Right hindlimb (tissue), 1 donor: Measurements from ENCODE around the gene EPM2A.
"Not testable (repeated sequence)": the region's sequence is repeated elsewhere in the genome, so short reads cannot be mapped to it uniquely, and the experiment has no call there.

Source experiments
- DNase-seq: peaks from one replicate; pipeline ENCODE4 v3.0.0-alpha.2; 2018

Gene EPM2A

GRCh38 chr6:145735356-145736165, at the start of gene EPM2A:
Gene EPM2A (minus strand): TSS chr6:145735520. CDS start chr6:145735498, 22 bp downstream.
- DNase-seq = peak; percentile 88

- no peak for DNase-seq
Observed at GRCh38 chr6:145784683-145785082, 49.4 kb upstream of the EPM2A start.

DNA sequence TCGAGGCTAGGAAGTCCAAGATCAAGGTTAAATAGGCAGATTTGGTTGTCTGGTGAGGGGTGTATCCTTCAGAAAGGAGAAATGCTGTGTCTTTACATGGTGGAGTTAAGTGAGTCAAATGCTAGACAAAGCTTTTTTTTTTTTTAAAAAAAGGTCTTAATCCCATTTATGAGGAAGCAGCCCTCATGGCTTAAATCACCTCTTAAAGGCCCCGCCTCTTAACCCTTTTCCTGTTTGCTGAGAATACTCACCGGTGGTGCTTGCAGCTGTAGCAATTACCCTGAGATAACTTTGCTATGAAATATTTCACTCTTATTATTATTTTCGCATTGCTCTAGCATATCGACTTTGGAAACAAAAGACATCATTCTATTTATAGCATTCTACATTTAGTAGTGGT, 48.5 kb upstream of the EPM2A start:
- no peak for DNase-seq

GRCh38 chr6:145772846-145773245, 37.5 kb upstream of the EPM2A start:
- DNase-seq = no peak

GRCh38 chr6:145765449-145765848, 30.1 kb upstream of the EPM2A start:
- DNase-seq = no peak

DNA sequence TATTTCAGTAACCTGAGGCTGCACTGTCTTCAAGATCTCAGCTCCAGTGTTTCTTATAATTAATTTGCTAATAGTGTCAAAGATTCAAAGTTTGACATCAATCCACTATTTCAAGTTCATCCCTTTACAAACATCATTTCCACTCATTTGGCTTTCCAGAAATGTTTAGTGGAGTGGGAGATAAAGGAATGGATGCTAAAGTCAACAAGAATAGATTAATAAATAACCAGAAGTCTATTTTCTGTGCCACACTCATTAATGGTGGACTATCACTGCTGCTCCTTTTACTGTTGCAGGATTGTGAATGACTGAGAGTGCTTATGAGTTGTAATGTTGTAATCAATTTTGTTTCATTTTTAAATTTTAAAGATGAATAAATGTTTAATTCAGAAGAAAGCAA, 28.4 kb upstream of the EPM2A start:
- DNase-seq = no peak

DNA sequence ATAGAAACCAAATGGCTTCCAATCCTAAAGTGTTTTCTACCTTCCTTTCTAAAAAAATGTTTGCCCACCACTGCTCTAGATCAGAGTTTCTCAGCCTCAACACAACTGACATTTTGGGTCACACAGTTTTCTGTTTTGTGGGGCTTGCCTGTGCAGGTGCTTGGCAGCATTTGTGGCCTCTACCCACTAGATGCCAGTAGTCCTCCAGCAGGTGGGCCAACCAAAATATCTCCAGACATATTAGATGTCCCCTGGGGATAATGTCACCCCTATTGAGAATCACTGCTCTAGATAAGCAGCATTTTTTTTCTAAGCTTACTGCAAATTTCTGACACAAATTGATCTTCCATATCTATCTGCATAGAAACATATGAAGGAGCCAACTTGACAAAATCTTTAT, 26.3 kb upstream of the EPM2A start:
- DNase-seq = no peak

GRCh38 chr6:145758113-145758512, 22.8 kb upstream of the EPM2A start:
- DNase-seq = no peak

DNA sequence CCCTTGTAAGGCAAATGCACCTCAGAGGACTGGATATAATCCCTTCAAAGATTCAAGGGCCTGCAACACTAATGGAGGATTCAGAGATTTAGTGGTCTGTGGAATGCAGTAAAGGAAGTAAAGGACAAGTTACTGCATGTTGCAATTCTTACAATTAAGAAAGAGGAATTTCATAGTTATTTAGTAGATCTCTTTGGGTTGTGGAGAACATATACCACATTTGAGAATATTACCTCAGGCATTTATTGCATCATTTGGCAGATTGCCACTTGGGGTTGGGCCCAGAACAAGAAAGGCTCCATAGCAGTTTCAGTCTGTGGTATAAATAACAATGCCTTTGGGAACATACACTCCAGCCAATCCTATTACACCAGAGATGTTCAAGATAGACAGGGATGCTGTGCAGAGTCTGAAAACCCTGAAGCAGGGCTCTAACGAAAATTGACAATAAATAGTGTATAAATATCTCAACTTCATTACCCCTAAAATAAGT, 20.9 kb upstream of the EPM2A start:
- DNase-seq = peak; percentile 31

DNA sequence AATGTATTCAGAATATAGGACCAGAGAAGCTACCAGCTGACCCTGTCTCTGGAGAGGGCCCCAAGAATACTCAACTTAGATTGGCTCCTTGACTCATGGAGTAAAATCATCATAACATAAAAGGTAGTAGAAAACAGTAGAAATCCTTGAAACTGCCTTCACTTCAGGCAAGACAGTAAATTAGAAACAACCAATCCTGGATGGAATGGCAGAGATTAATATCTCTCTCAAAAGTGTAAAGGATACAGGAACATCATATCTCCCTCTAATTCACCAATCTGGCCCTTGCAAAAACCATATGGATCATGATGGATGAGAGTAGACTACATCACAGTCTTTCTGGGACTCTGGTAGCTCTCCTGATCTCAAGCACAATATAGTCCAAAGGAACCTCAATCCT, 20.4 kb upstream of the EPM2A start:
- no peak for DNase-seq

DNA sequence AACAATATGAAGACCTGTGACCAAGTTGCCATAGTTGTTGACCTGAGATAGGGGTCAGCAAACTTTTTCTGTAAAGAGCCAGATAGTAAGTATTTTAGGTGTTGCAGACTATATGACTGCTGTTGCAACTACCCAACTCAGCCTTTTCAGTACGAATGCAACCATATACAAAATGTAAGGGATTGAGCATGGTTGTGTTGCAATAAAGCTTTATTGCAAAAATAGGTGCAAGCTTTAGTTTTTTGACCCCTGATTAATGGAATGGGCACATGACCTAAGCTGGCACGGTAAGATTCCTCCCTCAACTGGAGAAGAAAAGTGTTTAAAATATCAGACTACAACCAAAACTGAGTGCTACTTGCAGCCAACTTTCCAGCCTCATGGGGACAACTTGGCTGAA, 17.3 kb upstream of the EPM2A start:
- no peak for DNase-seq

GRCh38 chr6:145749632-145750031, 14.3 kb upstream of the EPM2A start:
- DNase-seq = no peak

GRCh38 chr6:145745861-145746260, 10.5 kb upstream of the EPM2A start:
- DNase-seq = no peak

- no peak for DNase-seq
Observed at GRCh38 chr6:145744619-145745018, 9.3 kb upstream of the EPM2A start.

- DNase-seq = no peak
Observed at GRCh38 chr6:145743332-145743731, 8.0 kb upstream of the EPM2A start.

DNA sequence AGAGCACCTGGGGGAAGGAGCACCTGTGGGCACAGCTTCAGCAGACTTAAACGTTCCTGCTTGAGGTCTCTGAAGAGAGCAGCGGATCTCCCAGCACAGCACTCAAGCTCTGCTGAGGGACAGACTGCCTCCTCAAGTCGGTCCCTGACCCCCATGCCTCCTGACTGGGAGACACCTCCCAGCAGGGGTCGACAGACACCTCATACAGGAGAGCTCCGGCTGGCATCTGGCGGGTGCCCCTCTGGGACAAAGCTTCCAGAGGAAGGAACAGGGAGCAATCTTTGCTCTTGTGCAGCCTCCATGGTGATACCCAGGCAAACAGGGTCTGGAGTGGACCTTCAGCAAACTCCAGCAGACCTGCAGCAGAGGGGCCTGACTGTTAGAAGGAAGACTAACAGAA, 7.2 kb upstream of the EPM2A start:
- DNase-seq = not testable (repeated sequence)

GRCh38 chr6:145739685-145740084, 4.4 kb upstream of the EPM2A start:
- not testable (repeated sequence) for DNase-seq

DNA sequence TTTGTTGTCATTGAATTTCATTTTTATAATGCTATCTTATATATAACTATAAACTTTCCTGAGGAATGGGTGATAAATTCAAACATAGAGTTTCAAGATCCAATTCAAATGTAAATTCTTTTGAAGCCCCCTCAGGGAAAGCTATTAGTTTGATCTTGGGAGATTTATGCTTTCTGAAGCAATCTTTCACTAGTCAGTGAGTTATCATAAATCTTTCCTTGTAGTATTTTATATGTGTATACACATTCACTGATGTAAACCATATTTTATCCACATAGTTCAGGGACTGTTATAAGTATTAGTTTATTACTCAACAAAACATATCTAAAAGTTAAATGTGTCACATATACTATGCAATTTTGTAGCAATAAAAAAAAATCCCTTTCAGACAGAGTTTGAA, 2.9 kb upstream of the EPM2A start:
- DNase-seq = no peak

GRCh38 chr6:145736661-145737144, 1.4 kb upstream of the EPM2A start:
- peak; percentile 44 for DNase-seq

GRCh38 chr6:145734486-145735355, 599 bp downstream of the EPM2A start:
- DNase-seq = peak; percentile 94

- no peak for DNase-seq
Observed at GRCh38 chr6:145733810-145734209, 1.5 kb downstream of the EPM2A start.

DNA sequence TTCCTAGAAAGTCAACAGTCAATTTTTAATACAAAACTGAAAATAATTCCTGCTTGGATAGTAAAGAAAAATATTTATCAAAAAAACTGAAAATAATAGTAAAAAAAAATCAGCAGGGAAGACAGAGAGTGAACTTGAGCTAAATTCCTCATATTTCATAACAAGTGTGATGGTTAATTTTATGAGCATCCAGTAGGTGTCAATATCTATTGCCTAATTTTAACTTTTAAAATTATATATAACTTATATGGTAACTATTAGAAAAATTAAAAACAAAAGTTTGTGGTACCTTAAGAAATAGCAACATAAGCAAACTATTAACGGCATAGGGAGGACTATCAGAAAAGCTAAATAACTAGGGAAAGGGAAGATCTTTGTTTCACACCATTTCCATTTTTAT, 2.1 kb downstream of the EPM2A start:
- DNase-seq = no peak

DNA sequence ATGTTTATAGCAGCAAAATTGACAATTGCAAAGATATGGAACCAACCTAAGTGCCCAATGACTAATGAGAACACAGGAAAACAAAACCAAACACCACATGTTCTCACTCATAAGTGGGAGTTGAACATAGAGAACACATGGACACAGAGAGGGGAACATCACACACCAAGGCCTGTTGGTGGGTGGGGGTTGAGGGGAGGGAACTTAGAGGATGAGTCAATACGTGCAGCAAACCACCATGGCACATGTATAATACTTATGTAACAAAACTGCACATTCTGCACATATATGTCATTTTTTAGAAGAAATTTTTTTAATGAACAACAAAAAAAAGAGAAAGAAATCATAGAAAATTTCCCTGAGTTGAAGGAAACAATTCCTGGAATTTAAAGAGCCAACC, 3.9 kb downstream of the EPM2A start:
- no peak for DNase-seq

- DNase-seq = no peak
Observed at GRCh38 chr6:145729887-145730286, 5.4 kb downstream of the EPM2A start.
